SU-DHL-6 (cell line): ENCODE data around the gene ADARB2.

Experiments used
- EZH2phosphoT487 ChIP-seq: fragments of 200-600 bp; sonication (generic), shearing (Covaris generic); conservative IDR thresholded peaks from 2 replicates; pipeline ENCODE4 v1.6.1; 2018; ENCODE audit warnings: mild to moderate bottlenecking, antibody characterized with exemption, low read length, moderate library complexity, mixed read lengths
- TF ChIP-seq, protein P1 (sequence below): fragments of 200-600 bp; sonication (generic); IDR thresholded peaks from one replicate; pipeline ENCODE4 v1.5.1; 2017; ENCODE audit warnings: antibody characterized with exemption, mild to moderate bottlenecking, low read length, moderate library complexity; ENCODE audit not compliant: insufficient read depth, poor library complexity, severe bottlenecking

DNA sequence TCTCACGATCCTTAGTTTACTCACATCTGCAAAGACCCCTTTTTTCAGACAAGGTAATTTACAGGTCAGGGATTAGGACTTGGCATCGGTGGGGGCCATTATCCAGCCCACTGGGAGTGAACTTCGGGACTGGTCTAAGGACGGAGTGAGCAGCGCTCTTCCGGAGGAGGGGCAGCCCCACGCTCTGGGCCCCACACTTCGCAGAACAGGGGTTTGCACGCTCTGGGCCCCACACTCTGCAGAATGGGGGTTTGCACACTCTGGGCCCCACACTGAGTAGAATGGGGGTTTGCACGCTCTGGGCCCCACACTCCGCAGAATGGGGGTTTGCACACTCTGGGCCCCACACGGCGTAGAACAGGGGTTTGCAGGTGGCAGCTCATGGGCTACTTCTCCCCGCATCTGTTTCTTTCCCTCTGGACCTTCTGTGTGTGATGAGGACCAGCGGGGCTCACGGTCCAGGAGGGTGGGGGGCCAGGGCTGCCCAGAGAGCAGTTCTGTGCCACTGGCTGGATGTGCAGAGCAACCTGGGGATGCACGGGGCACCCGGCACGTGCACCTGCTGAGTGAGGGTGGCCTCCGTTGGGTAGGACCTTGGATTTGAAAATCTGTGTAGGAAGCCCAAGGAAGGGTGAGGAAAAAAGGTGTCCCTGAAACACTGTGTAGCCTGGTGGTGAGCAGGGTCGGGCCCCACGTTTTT, 546.4 kb downstream of the ADARB2 start:
- TF ChIP-seq, protein P1, sequence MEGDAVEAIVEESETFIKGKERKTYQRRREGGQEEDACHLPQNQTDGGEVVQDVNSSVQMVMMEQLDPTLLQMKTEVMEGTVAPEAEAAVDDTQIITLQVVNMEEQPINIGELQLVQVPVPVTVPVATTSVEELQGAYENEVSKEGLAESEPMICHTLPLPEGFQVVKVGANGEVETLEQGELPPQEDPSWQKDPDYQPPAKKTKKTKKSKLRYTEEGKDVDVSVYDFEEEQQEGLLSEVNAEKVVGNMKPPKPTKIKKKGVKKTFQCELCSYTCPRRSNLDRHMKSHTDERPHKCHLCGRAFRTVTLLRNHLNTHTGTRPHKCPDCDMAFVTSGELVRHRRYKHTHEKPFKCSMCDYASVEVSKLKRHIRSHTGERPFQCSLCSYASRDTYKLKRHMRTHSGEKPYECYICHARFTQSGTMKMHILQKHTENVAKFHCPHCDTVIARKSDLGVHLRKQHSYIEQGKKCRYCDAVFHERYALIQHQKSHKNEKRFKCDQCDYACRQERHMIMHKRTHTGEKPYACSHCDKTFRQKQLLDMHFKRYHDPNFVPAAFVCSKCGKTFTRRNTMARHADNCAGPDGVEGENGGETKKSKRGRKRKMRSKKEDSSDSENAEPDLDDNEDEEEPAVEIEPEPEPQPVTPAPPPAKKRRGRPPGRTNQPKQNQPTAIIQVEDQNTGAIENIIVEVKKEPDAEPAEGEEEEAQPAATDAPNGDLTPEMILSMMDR: no peak
- TF ChIP-seq EZH2phosphoT487: no peak
